GM19455 (cell line): Measurements from ENCODE around the gene KIF3A.

Experiments
- ATAC-seq: cut with Tn5 transposase; IDR thresholded peaks from one replicate; pipeline ENCODE4 v1.9.1; 2021; ENCODE audit not compliant: unreplicated experiment

The KIF3A gene

GRCh38 chr5:132754111-132754510, 16.8 kb upstream of the KIF3A start:
- ATAC-seq: no peak

GRCh38 chr5:132753135-132753987, 16.0 kb upstream of the KIF3A start:
- no peak for ATAC-seq

GRCh38 chr5:132752581-132753125, 15.3 kb upstream of the KIF3A start:
- ATAC-seq: no peak

GRCh38 chr5:132751971-132752580, 14.7 kb upstream of the KIF3A start:
- no peak for ATAC-seq

- no peak for ATAC-seq
These were observed 14.1 kb upstream of the KIF3A start for GRCh38 chr5:132751444-132751843.

- ATAC-seq: no peak
These were observed 13.3 kb upstream of the KIF3A start for GRCh38 chr5:132750471-132751230.

GRCh38 chr5:132749506-132749905, 12.2 kb upstream of the KIF3A start:
- ATAC-seq: no peak

GRCh38 chr5:132748522-132749000, 11.2 kb upstream of the KIF3A start:
- ATAC-seq: no peak

GRCh38 chr5:132747616-132748440, 10.5 kb upstream of the KIF3A start:
- peak; percentile 36 for ATAC-seq

- peak; percentile 50 for ATAC-seq
These were observed 9.7 kb upstream of the KIF3A start, which contains the start of gene CCNI2 for GRCh38 chr5:132746954-132747615. TSS of gene CCNI2 (plus strand) at chr5:132747426. CDS start at chr5:132747496, 70 bp downstream.

- ATAC-seq: no peak
These were observed 9.2 kb upstream of the KIF3A start for GRCh38 chr5:132746592-132746953.

GRCh38 chr5:132744659-132745058, 7.3 kb upstream of the KIF3A start:
- no peak for ATAC-seq

- ATAC-seq: no peak
These were observed 5.3 kb upstream of the KIF3A start for GRCh38 chr5:132742626-132743025.

GRCh38 chr5:132742158-132742557, 4.8 kb upstream of the KIF3A start:
- ATAC-seq: no peak

GRCh38 chr5:132739232-132739631, 1.9 kb upstream of the KIF3A start:
- ATAC-seq: no peak

GRCh38 chr5:132737982-132738681, 786 bp upstream of the KIF3A start:
- no peak for ATAC-seq

- no peak for ATAC-seq
These were observed 2.7 kb downstream of the KIF3A start for GRCh38 chr5:132734687-132735086.

- ATAC-seq: no peak
These were observed 3.7 kb downstream of the KIF3A start for GRCh38 chr5:132733499-132734148.

- ATAC-seq: no peak
These were observed 7.5 kb downstream of the KIF3A start for GRCh38 chr5:132729896-132730295.
